NCI-H2227 (cell line): ENCODE results near the gene GPR155.
"Not testable (repeated sequence)": the region's sequence is repeated elsewhere in the genome, so short reads cannot be mapped to it uniquely, and the experiment has no call there.

Source experiments
- DNase-seq: peaks from one replicate; lab custom pipeline; 2025; ENCODE audit not compliant: unreplicated experiment; lab: John Stamatoyannopoulos, UW

GPR155 gene

GRCh38 chr2:174439323-174439722 is 47.5 kb downstream of the GPR155 start:
- DNase-seq = no peak

- no peak for DNase-seq
Measured at GRCh38 chr2:174438146-174438886, 48.5 kb downstream of the GPR155 start.

DNA sequence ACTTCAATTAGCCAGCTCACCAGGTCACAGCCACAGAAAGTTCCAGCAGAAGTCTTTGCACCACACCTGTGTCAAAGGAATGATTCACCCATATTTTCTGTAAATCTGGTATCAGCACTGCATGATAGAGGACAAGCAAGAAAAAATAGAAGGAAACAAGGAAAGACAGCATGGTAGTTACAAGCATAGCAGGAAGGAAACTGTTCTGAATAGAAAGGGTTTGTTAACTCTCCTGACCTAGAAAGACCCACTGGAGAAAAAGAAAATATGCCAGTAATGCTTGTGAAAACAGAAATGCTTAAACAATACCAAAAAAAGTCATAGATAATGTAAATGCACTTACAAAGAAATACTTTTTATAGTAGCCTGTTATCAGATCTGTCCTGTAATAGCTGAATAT is 50.5 kb downstream of the GPR155 start:
- no peak for DNase-seq

DNA sequence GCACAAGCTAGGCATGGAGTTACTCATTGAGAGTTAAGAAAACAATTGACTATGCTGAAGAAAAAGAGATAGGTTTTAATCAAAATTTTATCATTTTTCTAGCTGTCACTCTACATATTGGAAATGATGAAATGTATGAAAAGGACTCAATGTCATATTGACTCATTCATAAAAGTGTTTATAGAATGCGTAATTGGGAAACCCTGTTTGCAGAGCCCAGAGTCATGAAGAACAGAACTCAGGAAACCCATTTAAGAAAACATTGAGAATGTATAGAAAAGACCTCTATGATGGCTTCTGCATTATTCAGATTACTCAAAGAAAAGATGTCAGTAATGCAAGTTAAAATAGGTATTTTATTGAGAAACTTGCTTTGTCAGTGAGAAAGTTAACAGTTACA is 54.9 kb downstream of the GPR155 start:
- no peak for DNase-seq

- DNase-seq = no peak
Measured at GRCh38 chr2:174430066-174430465, 56.8 kb downstream of the GPR155 start.

DNA sequence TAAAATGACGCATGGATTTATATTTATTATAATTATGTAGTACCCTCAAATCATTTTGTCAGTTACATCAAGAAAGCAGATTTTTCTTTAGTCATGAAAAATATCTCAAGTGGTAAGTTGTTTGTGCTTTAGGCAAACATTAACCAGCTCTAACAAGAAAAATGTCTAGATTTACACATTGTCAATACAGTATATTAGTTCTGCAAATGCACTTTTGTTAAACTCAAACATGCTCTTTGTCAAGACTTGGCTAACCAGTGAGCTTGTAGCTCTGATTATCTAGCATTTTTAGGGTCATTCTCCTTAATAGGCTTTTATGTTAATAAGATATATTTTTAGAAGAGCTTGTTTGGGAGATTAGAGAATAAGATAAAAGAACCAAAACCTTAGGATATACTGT is 58.6 kb downstream of the GPR155 start:
- no peak for DNase-seq

GRCh38 chr2:174412256-174412655 is 74.6 kb downstream of the GPR155 start:
- no peak for DNase-seq

GRCh38 chr2:174410039-174410438 is 76.8 kb downstream of the GPR155 start:
- DNase-seq = not testable (repeated sequence)

GRCh38 chr2:174403628-174404027 is 83.2 kb downstream of the GPR155 start:
- DNase-seq = no peak

DNA sequence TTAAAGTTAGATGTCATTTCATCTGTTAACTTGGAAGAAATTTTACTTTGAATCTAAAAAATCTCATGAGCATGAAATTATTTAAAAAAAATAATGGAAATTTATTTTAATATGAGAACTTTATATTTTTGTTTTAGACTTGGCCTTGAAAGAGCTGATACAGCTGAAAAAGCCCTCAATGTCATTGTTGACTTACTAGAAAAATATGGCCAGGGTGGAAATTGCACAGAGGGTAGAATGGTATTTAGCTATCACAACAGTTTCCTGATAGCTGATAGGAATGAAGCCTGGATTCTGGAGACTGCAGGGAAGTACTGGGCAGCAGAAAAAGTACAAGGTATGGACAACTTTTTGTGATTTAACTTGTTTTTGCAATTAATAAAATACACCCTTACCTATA is 86.0 kb downstream of the GPR155 start:
- DNase-seq = no peak

- no peak for DNase-seq
Measured at GRCh38 chr2:174399171-174399570, 87.7 kb downstream of the GPR155 start.

GRCh38 chr2:174397773-174398172 is 89.1 kb downstream of the GPR155 start:
- DNase-seq = no peak

DNA sequence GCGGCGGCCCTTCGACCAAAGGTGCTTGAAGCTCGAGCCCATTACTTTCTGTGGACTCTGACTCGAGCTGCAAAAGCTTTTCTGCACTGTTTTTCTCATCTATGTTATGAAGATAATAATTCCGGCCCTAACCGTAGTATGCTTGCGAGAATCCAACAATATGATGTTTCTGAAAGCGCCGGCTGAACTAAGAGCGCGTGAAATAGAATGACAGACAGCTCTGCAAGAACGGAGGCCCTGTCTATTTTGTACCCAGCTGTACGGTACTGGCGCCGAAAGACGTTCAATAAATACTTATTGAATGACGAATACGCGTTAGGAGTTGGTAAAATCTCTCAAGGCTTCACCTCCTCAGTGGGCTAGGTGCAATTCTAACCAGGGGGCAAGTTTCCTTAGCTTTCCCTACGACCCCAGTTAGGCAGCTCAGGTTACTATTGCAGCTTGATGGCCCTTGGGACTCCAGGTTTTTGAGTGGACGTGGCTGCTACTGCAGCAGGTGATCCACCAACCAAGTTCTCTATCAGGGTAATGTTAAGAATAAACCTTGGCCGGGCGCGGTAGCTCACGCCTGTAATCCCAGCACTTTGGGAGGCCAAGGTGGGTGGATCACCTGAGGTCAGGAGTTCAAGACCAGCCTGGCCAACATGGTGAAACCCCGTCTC is 90.7 kb downstream of the GPR155 start:
- DNase-seq = peak; percentile 46

GRCh38 chr2:174395284-174395968 is 91.4 kb downstream of the GPR155 start, which contains the start of gene SCRN3:
Gene SCRN3 (plus strand): TSS chr2:174395730. CDS start chr2:174398284, 2,554 bp downstream.
- DNase-seq = peak; percentile 88

- no peak for DNase-seq
Measured at GRCh38 chr2:174392706-174393105, 94.1 kb downstream of the GPR155 start.

- not testable (repeated sequence) for DNase-seq
Measured at GRCh38 chr2:174390303-174390702, 96.5 kb downstream of the GPR155 start.

- no peak for DNase-seq
Measured at GRCh38 chr2:174389542-174389941, 97.3 kb downstream of the GPR155 start.

DNA sequence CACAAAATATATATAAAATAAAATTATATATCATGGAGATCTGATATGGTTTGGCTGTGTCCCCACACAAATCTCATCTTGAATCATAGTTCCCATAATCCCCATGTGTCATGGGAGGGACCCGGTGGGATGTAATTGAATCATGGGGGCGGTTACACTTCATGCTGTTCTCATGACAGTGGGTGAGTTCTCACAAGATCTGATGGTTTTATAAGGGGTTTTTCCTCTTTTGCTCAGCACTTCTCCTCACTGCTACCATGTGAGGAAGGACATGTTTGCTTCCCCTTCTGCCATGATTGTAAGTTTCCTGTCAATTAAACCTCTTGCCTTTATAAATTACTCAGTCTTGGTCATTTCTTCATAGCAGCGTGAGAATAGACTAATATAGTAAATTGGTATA is 98.1 kb downstream of the GPR155 start:
- not testable (repeated sequence) for DNase-seq

DNA sequence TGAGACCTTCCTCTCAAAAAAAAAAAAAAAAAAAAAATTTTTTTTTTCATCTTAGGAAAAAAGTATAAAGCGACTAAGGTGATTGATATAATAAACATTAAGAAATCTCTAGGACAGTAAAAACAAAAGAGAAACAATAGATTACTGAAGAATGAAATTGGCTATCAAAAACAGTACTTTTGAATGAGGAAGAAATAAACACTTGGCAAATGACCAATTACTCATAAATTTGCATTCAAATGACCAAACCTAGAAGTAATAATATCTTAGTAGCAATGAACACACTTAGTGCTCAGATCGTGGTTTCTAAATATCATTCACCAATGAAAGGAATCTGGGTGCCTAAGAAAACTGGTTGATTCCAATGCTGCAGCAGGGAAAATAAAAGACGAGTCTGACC is 101.6 kb downstream of the GPR155 start:
- no peak for DNase-seq

DNA sequence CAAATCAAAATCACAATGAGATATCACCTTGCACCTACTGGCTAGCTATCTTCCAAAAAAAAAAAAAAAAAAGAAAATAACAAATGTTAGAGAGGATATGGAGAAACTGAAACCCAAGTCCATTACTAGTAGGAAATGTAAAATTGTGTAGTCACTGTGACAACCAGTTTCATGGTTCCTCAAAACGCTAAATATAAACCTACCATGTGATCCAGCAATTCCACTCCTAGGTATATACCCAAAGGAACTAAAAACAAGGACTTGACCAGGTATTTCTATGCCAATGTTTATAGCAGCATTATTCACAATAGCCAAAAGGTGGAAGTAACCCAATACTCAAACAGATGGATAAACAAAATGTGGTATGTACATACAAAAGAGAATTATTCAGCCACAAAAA is 103.0 kb downstream of the GPR155 start:
- no peak for DNase-seq
